Glutamatergic neuron (in vitro differentiated cells): ENCODE results near the gene UAP1L1. TPM values are rescaled to one million over a fixed set of nuclear protein-coding genes. Genes with fewer than 3 reads are reported as not detected.

Experiments used
- DNase-seq: peaks from one replicate; pipeline ENCODE4 v3.0.0; 2022
- H3K27ac Mint-ChIP-seq: one replicate; pipeline ENCODE4 v1.8.0; 2020; ENCODE audit warnings: mild to moderate bottlenecking, mixed read lengths, inconsistent platforms; ENCODE audit not compliant: unreplicated experiment
- H3K27me3 Mint-ChIP-seq: one replicate; pipeline ENCODE4 v1.8.0; 2020; ENCODE audit warnings: mild to moderate bottlenecking, moderate library complexity, mixed read lengths, inconsistent platforms; ENCODE audit not compliant: unreplicated experiment
- H3K36me3 Mint-ChIP-seq: one replicate; pipeline ENCODE4 v1.8.0; 2020; ENCODE audit warnings: mild to moderate bottlenecking, mixed read lengths, inconsistent platforms; ENCODE audit not compliant: unreplicated experiment
- H3K4me1 Mint-ChIP-seq: one replicate; pipeline ENCODE4 v1.8.0; 2020; ENCODE audit warnings: mild to moderate bottlenecking, low read depth, mixed read lengths, inconsistent platforms; ENCODE audit not compliant: unreplicated experiment
- H3K4me3 Mint-ChIP-seq: one replicate; pipeline ENCODE4 v1.8.0; 2020; ENCODE audit warnings: mild to moderate bottlenecking, mixed read lengths, inconsistent platforms; ENCODE audit not compliant: unreplicated experiment
- H3K9me3 Mint-ChIP-seq: one replicate; pipeline ENCODE4 v1.8.0; 2020; ENCODE audit warnings: mild to moderate bottlenecking, moderate library complexity, mixed read lengths, inconsistent platforms; ENCODE audit not compliant: unreplicated experiment
- CTCF ChIP-seq: fragments of 200-600 bp; sonication (generic); IDR thresholded peaks from one replicate; pipeline ENCODE4 v1.5.0; 2021; ENCODE audit not compliant: partially characterized antibody, unreplicated experiment
- total RNA-seq: library from RNA; stranded (reverse); fragmentation: NEBNext Ultra II Directional; extraction: Animal tissue kit (Norgen Biotek cat#: 25700); gene quantifications from one replicate; pipeline ENCODE4 v1.2.1, GENCODE V29; 2021; ENCODE audit not compliant: unreplicated experiment

UAP1L1 gene
- total RNA-seq, 1 donor from 2014 or later = 5.1 TPM

- H3K9me3 Mint-ChIP-seq = no peaks in the 10 kb centered on the region
- peak within 1 kb of the TSS; percentile 91 for H3K4me3 Mint-ChIP-seq
- TF ChIP-seq CTCF = peak; percentile 93
- peak; percentile 93 for DNase-seq
- peak within 1 kb of the TSS; percentile 48 for H3K27ac Mint-ChIP-seq
- no peaks in the 10 kb centered on the region for H3K36me3 Mint-ChIP-seq
- no peaks in the 10 kb centered on the region for H3K4me1 Mint-ChIP-seq
- H3K27me3 Mint-ChIP-seq = peaks cover 4% of the 10 kb centered on the region
Measured at GRCh38 chr9:137046088-137046787, 31.1 kb upstream of the UAP1L1 start, which contains the start of gene NPDC1. NPDC1 (minus strand) TSS chr9:137046177; CDS start chr9:137045989, 188 bp downstream.

DNA sequence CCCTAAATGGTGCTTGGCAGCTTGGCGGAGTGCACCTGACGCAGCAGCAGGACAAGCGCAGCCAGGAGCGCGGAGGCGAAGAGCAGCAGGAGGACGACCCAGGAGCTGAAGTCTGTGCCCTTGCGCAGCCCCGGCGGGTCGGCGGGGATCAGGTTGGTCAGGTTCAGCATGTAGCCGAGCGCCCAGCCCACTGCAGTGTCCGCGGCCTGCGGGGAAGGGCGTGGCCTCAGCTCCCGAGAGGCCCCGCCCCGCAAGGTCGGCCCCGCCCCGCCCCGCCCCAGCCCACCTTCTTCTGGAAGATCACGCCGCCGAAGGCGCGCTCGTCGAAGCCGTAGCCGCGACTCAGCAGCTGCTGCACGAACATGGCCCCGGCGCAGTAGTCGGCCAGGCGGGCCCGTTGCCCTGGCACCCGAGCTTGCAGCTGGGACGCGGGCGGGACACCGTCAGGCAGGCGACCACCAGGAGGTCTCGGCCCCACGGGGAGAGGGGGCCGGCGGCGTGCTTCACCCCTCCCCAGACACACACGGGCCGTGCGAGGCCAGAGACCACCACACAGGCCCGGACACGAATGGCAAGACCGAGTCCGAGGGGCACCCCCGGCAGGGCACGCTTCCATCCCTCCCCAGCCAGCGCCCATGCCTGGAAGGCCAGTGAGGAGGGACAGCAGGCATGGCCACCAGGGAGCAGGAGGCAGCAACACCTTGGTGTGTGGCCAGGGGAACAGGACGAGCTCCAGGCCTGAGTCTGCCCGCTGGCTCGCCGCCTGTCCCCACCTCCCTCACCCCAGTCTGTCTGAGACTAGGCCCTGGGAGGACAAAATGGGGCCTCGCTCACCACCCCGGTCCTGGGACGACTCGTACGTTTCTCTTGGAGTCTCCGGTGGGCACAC lies 28.4 kb upstream of the UAP1L1 start:
- Mint-ChIP-seq H3K27me3 (peaks cover 8% of the 10 kb centered on the region), H3K9me3 (no peaks in the 10 kb centered on the region), H3K4me1 (no peaks in the 10 kb centered on the region), H3K36me3 (no peaks in the 10 kb centered on the region), H3K27ac (no peak overlapping the region), H3K4me3 (no peak overlapping the region)
- no peak for TF ChIP-seq CTCF
- DNase-seq = no peak

GRCh38 chr9:137049544-137050449 lies 27.5 kb upstream of the UAP1L1 start:
- peak; percentile 84 for DNase-seq
- H3K4me1 Mint-ChIP-seq = no peaks in the 10 kb centered on the region
- no peak overlapping the region for H3K4me3 Mint-ChIP-seq
- no peaks in the 10 kb centered on the region for H3K36me3 Mint-ChIP-seq
- no peaks in the 10 kb centered on the region for H3K9me3 Mint-ChIP-seq
- peak; percentile 73 for TF ChIP-seq CTCF
- H3K27ac Mint-ChIP-seq = no peak overlapping the region
- H3K27me3 Mint-ChIP-seq = peaks cover 8% of the 10 kb centered on the region

DNA sequence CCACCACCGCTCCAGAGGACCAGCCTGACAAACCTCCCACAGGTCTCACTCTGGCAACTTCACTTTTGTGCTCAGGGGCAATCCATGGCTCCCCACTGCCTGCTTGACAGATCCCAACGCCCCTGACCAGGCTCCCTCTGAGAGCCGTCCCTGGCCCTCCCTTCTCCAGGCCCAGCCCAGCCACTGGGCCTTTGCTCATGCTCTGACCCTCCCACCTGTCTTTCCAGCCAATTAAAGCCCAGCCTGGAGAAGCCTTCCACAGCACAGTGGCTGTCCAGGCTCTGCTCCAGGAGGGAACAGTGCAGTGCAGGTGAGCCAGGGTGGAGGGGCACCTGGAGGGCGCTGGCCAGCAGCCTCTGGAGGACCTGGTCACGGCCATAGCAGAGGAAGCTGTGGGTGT lies 26.7 kb upstream of the UAP1L1 start:
- no peaks in the 10 kb centered on the region for H3K9me3 Mint-ChIP-seq
- no peaks in the 10 kb centered on the region for H3K4me1 Mint-ChIP-seq
- TF ChIP-seq CTCF = no peak
- no peak overlapping the region for H3K27ac Mint-ChIP-seq
- DNase-seq = no peak
- H3K4me3 Mint-ChIP-seq = no peak overlapping the region
- H3K36me3 Mint-ChIP-seq = no peaks in the 10 kb centered on the region
- H3K27me3 Mint-ChIP-seq = peaks cover 8% of the 10 kb centered on the region
